ENCODE data around the gene SPG21. TPM values are rescaled to one million over a fixed set of nuclear protein-coding genes. Genes with fewer than 3 reads are reported as not detected.

SPG21 gene
- total RNA-seq, 1 experiment from 2014 or later = 104 TPM

DNA sequence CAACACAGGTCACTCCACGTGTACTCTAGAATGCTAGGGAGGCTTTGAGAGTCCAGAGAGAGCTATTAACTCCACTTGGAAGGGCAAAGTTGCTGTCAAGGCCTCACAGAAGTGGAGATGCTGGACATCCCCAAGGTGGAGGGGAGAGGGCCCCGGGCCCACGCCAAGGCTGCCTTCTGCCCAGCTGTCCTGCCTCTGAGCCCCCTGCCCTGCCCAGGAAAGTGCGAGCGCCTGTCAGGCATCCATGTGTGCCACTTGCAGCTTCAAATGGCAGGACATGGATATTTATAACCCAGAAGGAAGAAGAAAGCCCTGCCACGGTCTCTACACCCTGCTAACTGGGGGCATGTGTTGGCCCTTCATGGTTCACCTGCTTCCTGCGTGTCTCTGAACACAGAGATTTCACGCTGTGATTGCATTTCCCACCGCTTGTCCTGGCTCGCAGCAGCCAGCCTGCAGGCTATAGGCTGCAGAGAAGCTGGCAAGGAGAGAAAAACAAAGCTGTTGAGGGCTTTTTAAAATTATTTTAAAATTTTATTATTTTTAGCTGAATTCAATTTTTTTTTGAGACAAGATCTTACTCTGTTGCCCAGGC, 61.0 kb downstream of the SPG21 start:
- Mint-ChIP-seq H3K9me3 (ENCODE audit: low read depth, unreplicated experiment) (no peaks in the 10 kb centered on the region), H3K4me3 (ENCODE audit: low read depth, unreplicated experiment) (no peak overlapping the region), H3K4me1 (ENCODE audit: low read depth, unreplicated experiment) (peaks cover 15% of the 10 kb centered on the region), H3K36me3 (ENCODE audit: insufficient read depth, unreplicated experiment) (no peaks in the 10 kb centered on the region), H3K27ac (ENCODE audit: unreplicated experiment) (no peak overlapping the region), H3K27me3 (ENCODE audit: unreplicated experiment) (peaks cover 63% of the 10 kb centered on the region)
- TF ChIP-seq CTCF (IDR thresholded peaks at IDR 0.05; ENCODE audit: unreplicated experiment) = no peak
- DNase-seq = no peak
- no TSS peak for BruUV-seq (replicated peaks)
- CTCF ChIA-PET = interaction anchor here (0.6 to 1.0 kb wide), 2 partner anchors 69 to 154 kb away, joined by 3 read pairs; no protein-coding TSS in a partner anchor
- intact Hi-C loops (cut with micrococcal nuclease; ENCODE audit: unreplicated experiment) = no loop called here

- intact Hi-C loops (cut with micrococcal nuclease; ENCODE audit: unreplicated experiment) = no loop called here
- H3K27me3 Mint-ChIP-seq (ENCODE audit: unreplicated experiment) = peaks cover 63% of the 10 kb centered on the region
- no peak for TF ChIP-seq CTCF (IDR thresholded peaks at IDR 0.05; ENCODE audit: unreplicated experiment)
- no TSS peak for BruUV-seq (replicated peaks)
- H3K4me1 Mint-ChIP-seq (ENCODE audit: low read depth, unreplicated experiment) = peaks cover 15% of the 10 kb centered on the region
- H3K36me3 Mint-ChIP-seq (ENCODE audit: insufficient read depth, unreplicated experiment) = no peaks in the 10 kb centered on the region
- H3K9me3 Mint-ChIP-seq (ENCODE audit: low read depth, unreplicated experiment) = no peaks in the 10 kb centered on the region
- CTCF ChIA-PET = no interaction called here
- no peak overlapping the region for H3K27ac Mint-ChIP-seq (ENCODE audit: unreplicated experiment)
- DNase-seq = no peak
- H3K4me3 Mint-ChIP-seq (ENCODE audit: low read depth, unreplicated experiment) = no peak overlapping the region
Observed at GRCh38 chr15:64926661-64927060, 63.1 kb downstream of the SPG21 start.

- Mint-ChIP-seq H3K27me3 (ENCODE audit: unreplicated experiment) (peaks cover 53% of the 10 kb centered on the region), H3K4me3 (ENCODE audit: low read depth, unreplicated experiment) (no peak overlapping the region), H3K9me3 (ENCODE audit: low read depth, unreplicated experiment) (no peaks in the 10 kb centered on the region), H3K36me3 (ENCODE audit: insufficient read depth, unreplicated experiment) (no peaks in the 10 kb centered on the region), H3K4me1 (ENCODE audit: low read depth, unreplicated experiment) (peaks cover 8% of the 10 kb centered on the region), H3K27ac (ENCODE audit: unreplicated experiment) (no peak overlapping the region)
- no peak for TF ChIP-seq CTCF (IDR thresholded peaks at IDR 0.05; ENCODE audit: unreplicated experiment)
- DNase-seq = no peak
- intact Hi-C loops (cut with micrococcal nuclease; ENCODE audit: unreplicated experiment) = no loop called here
- CTCF ChIA-PET = no interaction called here
- BruUV-seq (replicated peaks) = no TSS peak
Observed at GRCh38 chr15:64925335-64926330, 64.1 kb downstream of the SPG21 start.

- H3K9me3 Mint-ChIP-seq (ENCODE audit: low read depth, unreplicated experiment) = no peaks in the 10 kb centered on the region
- BruUV-seq (replicated peaks) = no TSS peak
- intact Hi-C loops (cut with micrococcal nuclease; ENCODE audit: unreplicated experiment) = no loop called here
- H3K27me3 Mint-ChIP-seq (ENCODE audit: unreplicated experiment) = peaks cover 56% of the 10 kb centered on the region
- TF ChIP-seq CTCF (IDR thresholded peaks at IDR 0.05; ENCODE audit: unreplicated experiment) = no peak
- CTCF ChIA-PET = no interaction called here
- no peak overlapping the region for H3K4me3 Mint-ChIP-seq (ENCODE audit: low read depth, unreplicated experiment)
- H3K36me3 Mint-ChIP-seq (ENCODE audit: insufficient read depth, unreplicated experiment) = peaks cover 5% of the 10 kb centered on the region
- DNase-seq = no peak
- H3K4me1 Mint-ChIP-seq (ENCODE audit: low read depth, unreplicated experiment) = no peaks in the 10 kb centered on the region
- no peak overlapping the region for H3K27ac Mint-ChIP-seq (ENCODE audit: unreplicated experiment)
Observed at GRCh38 chr15:64923546-64923945, 66.2 kb downstream of the SPG21 start.

All from Calu3 (cell line).